Thyroid gland (tissue), 4 donors: Measurements from ENCODE around the gene CEP131. TPM values are rescaled to one million over a fixed set of nuclear protein-coding genes. Genes with fewer than 3 reads are reported as not detected.

Source experiments
- DNase-seq, 2 donors: peaks; one replicate each; pipeline ENCODE4 v3.0.0-alpha.2; 2019
- H3K27ac ChIP-seq, 3 donors: fragments of 200-600 bp; sonication (generic); 1 replicate in 2 of 3; 2 replicates in 1 of 3; pipeline ENCODE4 v1.5.1; 2016 to 2019; ENCODE audit warnings: mild to moderate bottlenecking in 1 of 3, moderate library complexity in 1 of 3
- H3K27me3 ChIP-seq: fragments of 200-600 bp; sonication (generic); one replicate; pipeline ENCODE4 v1.5.1; 2019
- H3K36me3 ChIP-seq, 2 donors: fragments of 200-600 bp; sonication (generic); one replicate each; pipeline ENCODE4 v1.5.1; 2016 to 2019
- H3K4me1 ChIP-seq, 2 donors: fragments of 200-600 bp; sonication (generic); one replicate each; pipeline ENCODE4 v1.5.1; 2017 to 2019
- H3K4me3 ChIP-seq, 3 donors: fragments of 200-600 bp; sonication (generic); replicated peaks in 1 of 3; 1 replicate in 2 of 3; 2 replicates in 1 of 3; pipeline ENCODE4 v1.5.1; 2016; ENCODE audit warnings: mild to moderate bottlenecking in 1 of 3
- H3K9me3 ChIP-seq: fragments of 200-600 bp; sonication (generic); one replicate; pipeline ENCODE4 v1.5.1; 2017
- POLR2A ChIP-seq, 2 donors: fragments of 450-650 bp; IDR thresholded peaks; one replicate each; pipeline ENCODE4 v1.6.1; 2017; ENCODE audit warnings: antibody characterized with exemption in 2 of 2, mild to moderate bottlenecking in 2 of 2, moderate library complexity in 1 of 2
- WGBS, 2 donors: methylation state at CpG; one replicate each; pipeline ENCODE4 v1.1.5; 2017; 5-methylcytosine and 5-hydroxymethylcytosine counted together
- intact Hi-C: fragments of 100-400 bp; cut with DNase I; formaldehyde crosslinking; loops from one replicate; pipeline ENCODE4 v1.15.1; 2023
- total RNA-seq, 4 donors: library from RNA; depleted of rRNA; stranded (reverse); fragments of >200 nt; gene quantifications; one replicate each; pipeline ENCODE4 v1.2.3, GENCODE V29; 2016
- TF ChIP-seq, protein P1 (sequence below), 6 experiments: fragments of 200-600 bp in 3 of 6; fragments of 450-650 bp in 3 of 6; sonication (generic) in 3 of 6; IDR thresholded peaks; one replicate each; pipeline ENCODE4 v1.5.1; 2016 to 2019; ENCODE audit warnings: antibody characterized with exemption in 6 of 6, mild to moderate bottlenecking in 2 of 6, inconsistent platforms in 1 of 6, moderate library complexity in 1 of 6

CEP131 gene
- total RNA-seq, 4 donors from 2014 or later, result 6.9 to 12.0 (median 8.6) TPM

DNA sequence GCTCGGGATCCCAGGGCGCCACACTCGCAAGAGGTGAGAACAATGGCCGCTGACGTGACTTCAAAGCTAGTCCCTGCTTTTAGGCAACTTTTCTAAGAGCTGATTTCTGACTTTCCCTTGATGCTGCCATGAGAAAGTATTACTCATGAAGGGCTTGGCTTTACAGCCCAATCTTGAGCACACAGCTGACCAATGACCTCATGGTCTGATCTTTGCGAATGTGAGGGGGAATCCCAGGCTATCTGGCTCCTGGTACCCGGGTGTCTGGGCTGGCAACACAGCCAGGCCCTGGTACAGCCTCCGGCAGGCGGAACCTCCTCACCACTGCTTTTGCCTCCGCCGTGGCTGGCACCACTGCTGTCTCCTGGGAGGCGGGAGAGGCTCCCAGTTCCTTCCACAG, 33.9 kb upstream of the CEP131 start:
- Histone ChIP-seq H3K4me3 (no peak overlapping the region), H3K36me3 (peaks cover 30 to 36% of the 10 kb centered on the region in 2 donors), H3K4me1 (peaks cover 31 to 33% of the 10 kb centered on the region in 2 donors), H3K27ac (peak overlapping the region; percentile 95 to 99 (median 98)), H3K9me3 (no peaks in the 10 kb centered on the region), H3K27me3 (no peaks in the 10 kb centered on the region)
- TF ChIP-seq, protein P1, sequence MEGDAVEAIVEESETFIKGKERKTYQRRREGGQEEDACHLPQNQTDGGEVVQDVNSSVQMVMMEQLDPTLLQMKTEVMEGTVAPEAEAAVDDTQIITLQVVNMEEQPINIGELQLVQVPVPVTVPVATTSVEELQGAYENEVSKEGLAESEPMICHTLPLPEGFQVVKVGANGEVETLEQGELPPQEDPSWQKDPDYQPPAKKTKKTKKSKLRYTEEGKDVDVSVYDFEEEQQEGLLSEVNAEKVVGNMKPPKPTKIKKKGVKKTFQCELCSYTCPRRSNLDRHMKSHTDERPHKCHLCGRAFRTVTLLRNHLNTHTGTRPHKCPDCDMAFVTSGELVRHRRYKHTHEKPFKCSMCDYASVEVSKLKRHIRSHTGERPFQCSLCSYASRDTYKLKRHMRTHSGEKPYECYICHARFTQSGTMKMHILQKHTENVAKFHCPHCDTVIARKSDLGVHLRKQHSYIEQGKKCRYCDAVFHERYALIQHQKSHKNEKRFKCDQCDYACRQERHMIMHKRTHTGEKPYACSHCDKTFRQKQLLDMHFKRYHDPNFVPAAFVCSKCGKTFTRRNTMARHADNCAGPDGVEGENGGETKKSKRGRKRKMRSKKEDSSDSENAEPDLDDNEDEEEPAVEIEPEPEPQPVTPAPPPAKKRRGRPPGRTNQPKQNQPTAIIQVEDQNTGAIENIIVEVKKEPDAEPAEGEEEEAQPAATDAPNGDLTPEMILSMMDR (IDR thresholded peaks at IDR 0.05), result no peak
- TF ChIP-seq POLR2A (IDR thresholded peaks at IDR 0.05), result no peak
- peak; percentile 28 to 36 for DNase-seq
- 79 to 82% methylated on average over 10 to 12 of the region's 12 CpGs for WGBS, 2 donors
- intact Hi-C loops, result no loop called here

GRCh38 chr17:81254955-81255717, 32.4 kb upstream of the CEP131 start:
- Histone ChIP-seq H3K4me3 (no peak overlapping the region), H3K27ac (peak overlapping the region; percentile 90 to 99 (median 98)), H3K27me3 (no peaks in the 10 kb centered on the region), H3K36me3 (peaks cover 34 to 35% of the 10 kb centered on the region in 2 donors), H3K4me1 (peaks cover 31 to 33% of the 10 kb centered on the region in 2 donors), H3K9me3 (no peaks in the 10 kb centered on the region)
- DNase-seq, result peak; percentile 99
- TF ChIP-seq, protein P1 (IDR thresholded peaks at IDR 0.05), result peak; percentile 16 to 79 (median 60)
- peak in 1 of 2 donors; percentile 79 for TF ChIP-seq POLR2A (IDR thresholded peaks at IDR 0.05)
- WGBS, 2 donors, result 11 to 26% methylated on average over 24 to 30 of the region's 35 CpGs
- intact Hi-C loops, result loop anchor here (5.0 kb wide), 1 partner anchor 347 kb away; no protein-coding TSS in a partner anchor

DNA sequence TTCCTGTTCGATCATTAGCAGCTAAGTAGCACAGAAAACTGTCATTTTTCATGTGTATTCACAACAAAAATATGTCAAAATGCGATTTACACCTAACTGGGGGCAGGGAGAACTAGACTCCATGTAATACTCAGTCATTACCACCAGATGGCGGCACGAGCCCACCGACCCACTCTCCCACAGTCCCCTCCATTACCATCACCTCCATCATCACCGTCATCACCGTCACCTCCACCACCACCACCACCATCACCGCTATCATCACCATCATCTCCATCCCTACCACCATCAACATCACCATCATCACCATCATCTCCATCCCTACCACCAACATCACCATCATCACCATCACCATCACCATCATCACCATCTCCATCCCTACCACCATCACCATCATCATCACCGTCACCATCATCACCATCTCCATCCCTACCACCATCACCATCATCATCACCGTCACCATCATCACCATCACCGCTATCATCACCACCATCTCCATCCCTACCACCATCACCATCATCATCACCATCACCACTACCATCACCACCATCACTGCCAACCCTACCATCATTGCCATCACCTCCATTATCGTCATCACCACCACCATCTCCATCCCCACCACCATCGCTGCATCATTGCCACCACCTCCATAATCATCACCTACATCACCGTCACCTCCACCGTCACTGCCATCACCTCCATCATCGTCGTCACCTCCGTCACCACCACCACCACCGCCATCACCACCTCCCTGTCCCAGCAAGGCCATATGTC, 30.8 kb upstream of the CEP131 start:
- 64 to 66% methylated on average over 19 of the region's 19 CpGs for WGBS, 2 donors
- intact Hi-C loops, result loop anchor here (2.0 to 5.0 kb wide), 2 partner anchors 229 to 349 kb away; no protein-coding TSS in a partner anchor
- H3K4me3 ChIP-seq, result no peak overlapping the region
- H3K27ac ChIP-seq, result peak overlapping the region in 2 of 3 donors; percentile 98 to 99
- no peak for TF ChIP-seq POLR2A (IDR thresholded peaks at IDR 0.05)
- TF ChIP-seq, protein P1 (IDR thresholded peaks at IDR 0.05), result peak; percentile 63 to 97 (median 79)
- H3K36me3 ChIP-seq, result peaks cover 21 to 27% of the 10 kb centered on the region in 2 donors
- DNase-seq, result peak; percentile 40 to 43
- H3K9me3 ChIP-seq, result no peaks in the 10 kb centered on the region
- peaks cover 31 to 33% of the 10 kb centered on the region in 2 donors for H3K4me1 ChIP-seq
- H3K27me3 ChIP-seq, result no peaks in the 10 kb centered on the region

DNA sequence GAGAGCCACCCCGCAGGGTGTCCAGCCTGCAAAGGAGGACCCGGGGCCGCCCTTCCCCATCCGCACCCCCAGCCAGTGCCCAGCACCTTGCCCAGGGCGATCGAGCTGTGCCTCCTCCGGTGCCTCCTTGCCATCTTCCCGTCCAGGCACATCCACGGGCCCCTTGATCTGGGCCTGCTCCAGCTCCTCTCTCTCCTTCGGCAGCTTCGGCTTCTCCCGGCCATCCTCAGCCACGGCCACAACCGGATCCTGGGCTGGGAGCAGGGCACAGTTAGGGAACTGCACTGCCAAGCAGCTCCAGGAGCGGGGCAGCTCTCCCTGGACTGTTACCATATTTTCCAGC, 30.2 kb upstream of the CEP131 start:
- no peak for DNase-seq
- Histone ChIP-seq H3K4me1 (peaks cover 31 to 33% of the 10 kb centered on the region in 2 donors), H3K9me3 (no peaks in the 10 kb centered on the region), H3K4me3 (no peak overlapping the region), H3K36me3 (peaks cover 21 to 27% of the 10 kb centered on the region in 2 donors), H3K27ac (no peak overlapping the region), H3K27me3 (no peaks in the 10 kb centered on the region)
- TF ChIP-seq POLR2A (IDR thresholded peaks at IDR 0.05), result no peak
- TF ChIP-seq, protein P1 (IDR thresholded peaks at IDR 0.05), result no peak
- intact Hi-C loops, result loop anchor here (2.0 to 5.0 kb wide), 2 partner anchors 230 to 349 kb away; no protein-coding TSS in a partner anchor
- 71 to 84% methylated on average over 10 to 14 of the region's 15 CpGs for WGBS, 2 donors
